MM.1S (cell line): ENCODE results near the gene AZU1.

Source experiments
- EZH2 ChIP-seq: fragments of 300-600 bp; sonication (generic); optimal IDR thresholded peaks from 2 replicates; pipeline ENCODE3; 2017; ENCODE audit warnings: low read depth, mild to moderate bottlenecking, antibody characterized with exemption, low read length, mixed read lengths
- TF ChIP-seq, protein P1 (sequence below): fragments of 300-600 bp; sonication (generic); IDR thresholded peaks from 2 replicates; pipeline ENCODE4 v1.5.1; 2016; ENCODE audit warnings: antibody characterized with exemption, low read length, mixed read lengths

DNA sequence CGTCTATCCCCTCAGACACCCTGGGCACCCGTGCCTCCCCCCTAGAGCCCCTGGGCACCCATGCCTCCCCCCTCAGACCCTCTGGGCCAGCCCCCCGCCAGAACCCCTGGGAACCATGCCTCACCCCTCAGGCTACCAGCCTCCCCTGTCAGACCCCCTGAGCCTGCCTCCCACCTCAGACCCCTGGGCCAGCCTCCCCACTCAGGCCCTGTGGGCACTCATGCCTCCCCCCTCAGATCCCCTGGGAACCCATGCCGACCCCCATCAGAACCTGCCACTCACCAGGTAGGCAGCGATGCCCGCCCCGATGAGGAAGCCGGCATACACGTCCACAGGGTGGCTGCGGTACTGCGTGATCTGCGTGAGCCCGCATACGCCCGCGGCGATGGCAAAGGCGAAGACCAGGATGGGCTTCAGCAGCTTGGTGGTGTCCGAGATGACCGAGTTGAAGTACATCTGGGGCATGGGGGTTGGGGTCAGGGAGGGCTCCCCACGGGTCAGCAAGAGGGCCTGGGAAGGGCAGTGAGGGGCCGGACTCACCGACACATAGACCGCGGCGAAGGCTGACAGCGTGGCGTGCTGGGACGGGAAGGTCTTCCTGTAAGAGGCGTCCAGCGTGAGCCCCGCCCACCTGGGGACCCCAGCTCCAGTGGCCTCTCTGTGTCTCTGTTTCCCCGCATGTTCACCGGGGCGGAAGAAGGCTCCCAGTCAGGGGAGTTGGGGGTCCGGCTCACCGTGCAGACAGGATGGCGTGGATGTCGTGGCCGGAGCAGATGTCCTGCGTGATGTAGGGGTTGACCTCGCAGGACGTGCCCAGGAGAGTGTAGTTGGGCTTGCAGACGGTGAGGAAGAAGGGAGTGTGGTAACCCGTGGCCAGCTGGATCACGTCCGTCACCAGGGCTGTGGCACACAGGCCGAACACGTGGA, 13.2 kb upstream of the AZU1 start:
- no peak for TF ChIP-seq EZH2
- TF ChIP-seq, protein P1, sequence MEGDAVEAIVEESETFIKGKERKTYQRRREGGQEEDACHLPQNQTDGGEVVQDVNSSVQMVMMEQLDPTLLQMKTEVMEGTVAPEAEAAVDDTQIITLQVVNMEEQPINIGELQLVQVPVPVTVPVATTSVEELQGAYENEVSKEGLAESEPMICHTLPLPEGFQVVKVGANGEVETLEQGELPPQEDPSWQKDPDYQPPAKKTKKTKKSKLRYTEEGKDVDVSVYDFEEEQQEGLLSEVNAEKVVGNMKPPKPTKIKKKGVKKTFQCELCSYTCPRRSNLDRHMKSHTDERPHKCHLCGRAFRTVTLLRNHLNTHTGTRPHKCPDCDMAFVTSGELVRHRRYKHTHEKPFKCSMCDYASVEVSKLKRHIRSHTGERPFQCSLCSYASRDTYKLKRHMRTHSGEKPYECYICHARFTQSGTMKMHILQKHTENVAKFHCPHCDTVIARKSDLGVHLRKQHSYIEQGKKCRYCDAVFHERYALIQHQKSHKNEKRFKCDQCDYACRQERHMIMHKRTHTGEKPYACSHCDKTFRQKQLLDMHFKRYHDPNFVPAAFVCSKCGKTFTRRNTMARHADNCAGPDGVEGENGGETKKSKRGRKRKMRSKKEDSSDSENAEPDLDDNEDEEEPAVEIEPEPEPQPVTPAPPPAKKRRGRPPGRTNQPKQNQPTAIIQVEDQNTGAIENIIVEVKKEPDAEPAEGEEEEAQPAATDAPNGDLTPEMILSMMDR: no peak
